Vagina (tissue), 2 donors: Measurements from ENCODE around the gene OTULIN. TPM values are rescaled to one million over a fixed set of nuclear protein-coding genes. Genes with fewer than 3 reads are reported as not detected.

ENCODE experiments used
- DNase-seq, 2 donors: peaks; one replicate each; pipeline ENCODE4 v3.0.0-alpha.2; 2017; ENCODE audit errors: extremely low spot score in 2 of 2
- H3K27ac ChIP-seq: fragments of 200-600 bp; sonication (generic); one replicate; pipeline ENCODE4 v1.5.1; 2019
- H3K27me3 ChIP-seq: fragments of 200-600 bp; sonication (generic); one replicate; pipeline ENCODE4 v1.5.1; 2019
- H3K36me3 ChIP-seq, 2 donors: fragments of 200-600 bp; sonication (generic); one replicate each; pipeline ENCODE4 v1.5.1; 2017 to 2019
- H3K4me1 ChIP-seq: fragments of 200-600 bp; sonication (generic); one replicate; pipeline ENCODE4 v1.5.1; 2019
- H3K4me3 ChIP-seq, 2 donors: fragments of 200-600 bp; sonication (generic); 1 replicate in 1 of 2; 2 replicates in 1 of 2; pipeline ENCODE4 v1.5.1; 2016 to 2019
- H3K9me3 ChIP-seq: fragments of 200-600 bp; sonication (generic); one replicate; pipeline ENCODE4 v1.5.1; 2019
- POLR2A ChIP-seq, 2 donors: fragments of 450-650 bp; IDR thresholded peaks; one replicate each; pipeline ENCODE4 v1.6.1; 2017; ENCODE audit warnings: antibody characterized with exemption in 2 of 2, mild to moderate bottlenecking in 2 of 2, moderate library complexity in 2 of 2
- POLR2AphosphoS5 ChIP-seq, 2 donors: sonication (generic); formaldehyde crosslinking; IDR thresholded peaks; one replicate each; pipeline ENCODE4 v1.9.0; 2017; ENCODE audit warnings: antibody characterized with exemption in 2 of 2, mild to moderate bottlenecking in 2 of 2, low read depth in 1 of 2; ENCODE audit not compliant: insufficient read depth in 1 of 2
- intact Hi-C: fragments of 100-400 bp; cut with DNase I; formaldehyde crosslinking; loops from one replicate; pipeline ENCODE4 v1.15.1; 2023
- total RNA-seq: library from RNA; depleted of rRNA; stranded (reverse); fragments of >200 nt; gene quantifications from one replicate; pipeline ENCODE4 v1.2.3, GENCODE V29; 2016
- TF ChIP-seq, protein P1 (sequence below), 3 experiments: fragments of 450-650 bp in 2 of 3; fragments of 200-600 bp in 1 of 3; sonication (generic) in 1 of 3; IDR thresholded peaks; one replicate each; pipeline ENCODE4 v1.5.1; 2017 to 2019; ENCODE audit warnings: antibody characterized with exemption in 3 of 3, mild to moderate bottlenecking in 2 of 3, moderate library complexity in 2 of 3

Gene OTULIN
- total RNA-seq, 1 donor from 2014 or later = 34.1 TPM

DNA sequence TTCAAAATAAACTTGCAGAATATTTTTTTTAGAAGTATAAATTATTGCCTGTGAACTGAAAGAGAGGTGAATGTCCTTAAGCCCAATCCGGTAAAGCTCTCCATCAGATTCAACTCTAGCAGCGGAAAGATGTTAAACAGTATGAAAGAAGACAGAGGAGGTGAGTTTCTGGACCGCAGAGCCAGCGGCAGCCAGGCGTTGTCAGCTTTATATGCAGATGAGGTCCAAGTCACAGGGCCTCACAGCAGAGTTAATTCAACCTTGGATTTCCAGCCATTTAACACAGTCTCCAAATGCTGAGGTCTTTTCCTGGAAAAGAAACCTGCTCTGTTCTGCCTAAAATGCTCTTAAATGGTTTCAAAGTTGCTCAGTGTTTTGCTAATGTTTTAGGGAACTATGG lies 75.5 kb downstream of the OTULIN start:
- H3K4me1 ChIP-seq = no peaks in the 10 kb centered on the region
- no peaks in the 10 kb centered on the region for H3K27me3 ChIP-seq
- intact Hi-C loops = no loop called here
- no peak for DNase-seq
- TF ChIP-seq, protein P1, sequence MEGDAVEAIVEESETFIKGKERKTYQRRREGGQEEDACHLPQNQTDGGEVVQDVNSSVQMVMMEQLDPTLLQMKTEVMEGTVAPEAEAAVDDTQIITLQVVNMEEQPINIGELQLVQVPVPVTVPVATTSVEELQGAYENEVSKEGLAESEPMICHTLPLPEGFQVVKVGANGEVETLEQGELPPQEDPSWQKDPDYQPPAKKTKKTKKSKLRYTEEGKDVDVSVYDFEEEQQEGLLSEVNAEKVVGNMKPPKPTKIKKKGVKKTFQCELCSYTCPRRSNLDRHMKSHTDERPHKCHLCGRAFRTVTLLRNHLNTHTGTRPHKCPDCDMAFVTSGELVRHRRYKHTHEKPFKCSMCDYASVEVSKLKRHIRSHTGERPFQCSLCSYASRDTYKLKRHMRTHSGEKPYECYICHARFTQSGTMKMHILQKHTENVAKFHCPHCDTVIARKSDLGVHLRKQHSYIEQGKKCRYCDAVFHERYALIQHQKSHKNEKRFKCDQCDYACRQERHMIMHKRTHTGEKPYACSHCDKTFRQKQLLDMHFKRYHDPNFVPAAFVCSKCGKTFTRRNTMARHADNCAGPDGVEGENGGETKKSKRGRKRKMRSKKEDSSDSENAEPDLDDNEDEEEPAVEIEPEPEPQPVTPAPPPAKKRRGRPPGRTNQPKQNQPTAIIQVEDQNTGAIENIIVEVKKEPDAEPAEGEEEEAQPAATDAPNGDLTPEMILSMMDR (IDR thresholded peaks at IDR 0.05) = no peak
- TF ChIP-seq POLR2AphosphoS5 (IDR thresholded peaks at IDR 0.05; ENCODE audit: insufficient read depth in 1 of 2, low read depth in 1 of 2) (no peak), POLR2A (IDR thresholded peaks at IDR 0.05) (no peak)
- no peak overlapping the region for H3K27ac ChIP-seq
- no peak overlapping the region for H3K4me3 ChIP-seq
- H3K9me3 ChIP-seq = no peaks in the 10 kb centered on the region
- H3K36me3 ChIP-seq = peaks cover 0 to 5% of the 10 kb centered on the region in 2 donors

DNA sequence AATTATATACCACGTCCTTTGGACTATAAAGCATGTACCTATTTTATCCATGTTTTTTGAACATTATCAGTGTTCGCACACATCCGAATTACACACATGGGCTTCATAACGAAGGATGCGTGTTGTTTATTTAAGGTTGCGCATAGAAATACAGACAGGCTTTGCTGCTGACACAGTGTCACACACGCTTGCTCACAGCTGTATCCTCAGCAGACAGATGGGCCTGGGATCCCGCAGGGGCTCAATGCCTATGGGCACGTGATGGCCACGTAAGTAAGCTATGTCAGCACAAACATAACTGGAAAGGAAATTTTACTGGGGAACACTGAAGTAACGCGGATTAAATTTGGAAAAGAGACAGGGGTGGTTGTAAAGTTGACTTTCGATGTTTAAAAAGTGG lies 76.6 kb downstream of the OTULIN start:
- peaks cover 0 to 5% of the 10 kb centered on the region in 2 donors for H3K36me3 ChIP-seq
- H3K4me3 ChIP-seq = no peak overlapping the region
- no peak for DNase-seq
- no peaks in the 10 kb centered on the region for H3K4me1 ChIP-seq
- no peaks in the 10 kb centered on the region for H3K27me3 ChIP-seq
- TF ChIP-seq, protein P1 (IDR thresholded peaks at IDR 0.05) = no peak
- TF ChIP-seq POLR2A (IDR thresholded peaks at IDR 0.05) = no peak
- no peak for TF ChIP-seq POLR2AphosphoS5 (IDR thresholded peaks at IDR 0.05; ENCODE audit: insufficient read depth in 1 of 2, low read depth in 1 of 2)
- no peaks in the 10 kb centered on the region for H3K9me3 ChIP-seq
- no peak overlapping the region for H3K27ac ChIP-seq
- intact Hi-C loops = no loop called here

DNA sequence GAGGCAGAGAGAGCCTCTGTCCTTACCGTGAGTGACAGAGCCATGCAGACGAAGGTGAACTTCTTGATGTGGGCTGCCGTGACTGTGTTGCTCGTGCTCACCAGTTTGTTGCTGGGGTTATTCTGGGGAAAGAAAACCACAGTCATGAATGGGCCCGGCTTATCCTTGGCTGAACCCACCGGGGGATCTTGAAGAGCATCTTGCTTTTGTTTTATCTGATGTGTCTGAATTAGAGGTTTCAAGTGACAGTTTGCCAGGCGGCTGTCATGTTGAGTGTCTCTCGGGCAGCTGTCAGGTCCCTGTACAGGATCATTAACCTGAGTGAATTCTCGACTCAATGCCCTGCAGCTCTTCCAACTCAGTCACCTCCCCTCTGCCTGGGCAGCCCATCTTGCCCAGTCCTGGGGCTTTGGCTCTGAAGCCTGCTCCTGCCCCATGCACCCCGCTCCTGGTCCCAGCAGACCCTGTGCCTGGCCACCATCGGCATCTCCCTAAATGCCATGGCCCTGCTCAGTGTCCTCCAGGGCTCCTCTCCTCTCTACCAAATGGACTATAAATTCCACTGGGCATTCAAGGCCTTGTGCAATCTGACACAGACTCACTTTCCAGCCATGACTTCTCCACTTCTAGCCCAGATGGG lies 77.4 kb downstream of the OTULIN start:
- no peaks in the 10 kb centered on the region for H3K4me1 ChIP-seq
- intact Hi-C loops = no loop called here
- no peaks in the 10 kb centered on the region for H3K27me3 ChIP-seq
- no peak for DNase-seq
- H3K4me3 ChIP-seq = no peak overlapping the region
- H3K9me3 ChIP-seq = no peaks in the 10 kb centered on the region
- TF ChIP-seq POLR2AphosphoS5 (IDR thresholded peaks at IDR 0.05; ENCODE audit: insufficient read depth in 1 of 2, low read depth in 1 of 2) (no peak), POLR2A (IDR thresholded peaks at IDR 0.05) (no peak)
- TF ChIP-seq, protein P1 (IDR thresholded peaks at IDR 0.05) = no peak
- peaks cover 0 to 5% of the 10 kb centered on the region in 2 donors for H3K36me3 ChIP-seq
- H3K27ac ChIP-seq = no peak overlapping the region

DNA sequence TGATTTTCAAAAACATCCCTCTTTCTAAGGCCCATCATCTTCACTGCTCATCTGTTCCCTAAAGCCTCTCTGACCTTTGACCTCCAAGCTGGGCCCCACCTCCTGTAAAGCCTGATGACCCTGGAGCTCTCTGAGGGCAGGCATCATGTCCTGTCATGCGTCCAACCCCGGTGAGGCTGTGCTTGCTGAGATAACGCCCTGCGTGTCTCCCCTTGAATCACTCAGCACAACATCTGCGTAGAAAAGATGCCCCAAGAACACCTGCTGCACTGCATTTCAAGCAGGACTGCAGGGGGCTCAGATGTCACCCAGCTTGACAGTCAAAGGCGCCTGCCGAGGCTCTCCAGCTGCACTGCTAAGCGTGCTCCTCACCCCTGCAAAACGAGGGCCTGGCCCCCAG lies 78.0 kb downstream of the OTULIN start:
- Histone ChIP-seq H3K36me3 (peaks cover 0 to 2% of the 10 kb centered on the region in 2 donors), H3K4me3 (no peak overlapping the region), H3K27me3 (no peaks in the 10 kb centered on the region), H3K4me1 (no peaks in the 10 kb centered on the region), H3K9me3 (no peaks in the 10 kb centered on the region), H3K27ac (no peak overlapping the region)
- DNase-seq = no peak
- TF ChIP-seq POLR2A (IDR thresholded peaks at IDR 0.05) (no peak), POLR2AphosphoS5 (IDR thresholded peaks at IDR 0.05; ENCODE audit: insufficient read depth in 1 of 2, low read depth in 1 of 2) (no peak)
- TF ChIP-seq, protein P1 (IDR thresholded peaks at IDR 0.05) = no peak
- intact Hi-C loops = no loop called here

DNA sequence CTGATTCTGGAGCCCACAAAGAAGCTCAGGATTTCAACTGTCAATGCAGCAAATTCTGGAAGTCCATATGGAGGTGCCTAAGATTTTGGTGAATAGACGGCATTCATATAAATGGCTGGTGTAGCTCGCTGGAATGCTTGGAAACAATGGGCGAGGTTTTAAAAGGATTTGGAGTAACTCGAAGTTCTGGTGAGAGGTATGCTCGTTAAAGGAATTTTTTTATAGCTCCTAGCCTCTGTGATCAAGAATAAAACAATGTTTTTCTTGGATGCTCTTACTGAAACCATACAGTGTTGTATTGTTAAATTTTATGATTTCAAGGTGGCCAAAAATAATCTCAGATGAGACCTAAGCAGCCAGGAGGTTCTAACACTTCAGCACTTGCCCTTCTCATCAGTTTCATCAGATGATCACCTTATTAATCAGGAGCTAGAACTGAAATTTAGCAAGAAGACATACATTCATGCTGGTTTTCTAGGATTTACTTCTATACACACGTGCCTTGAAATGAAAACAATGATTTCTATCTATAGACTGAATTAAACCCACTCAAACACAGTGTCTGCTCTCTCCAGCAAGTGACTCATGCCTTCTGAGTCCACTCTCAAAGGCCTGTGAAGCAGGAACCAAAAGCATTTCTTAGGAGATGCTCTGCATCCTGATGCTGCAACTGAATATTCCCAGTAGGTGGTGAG lies 79.2 kb downstream of the OTULIN start:
- Histone ChIP-seq H3K9me3 (no peaks in the 10 kb centered on the region), H3K4me3 (no peak overlapping the region), H3K4me1 (no peaks in the 10 kb centered on the region), H3K27me3 (no peaks in the 10 kb centered on the region), H3K27ac (no peak overlapping the region), H3K36me3 (no peaks in the 10 kb centered on the region)
- intact Hi-C loops = no loop called here
- no peak for DNase-seq
- TF ChIP-seq, protein P1 (IDR thresholded peaks at IDR 0.05) = no peak
- TF ChIP-seq POLR2A (IDR thresholded peaks at IDR 0.05) (no peak), POLR2AphosphoS5 (IDR thresholded peaks at IDR 0.05; ENCODE audit: insufficient read depth in 1 of 2, low read depth in 1 of 2) (no peak)
